B cell (primary cell): ENCODE results near the gene TRIM68. TPM values are rescaled to one million over a fixed set of nuclear protein-coding genes. Genes with fewer than 3 reads are reported as not detected.

Experiments
- ATAC-seq: fragments of 200-7000 bp; cut with Tn5 transposase; one replicate; pipeline ENCODE4 v1.10.0; 2021; ENCODE audit warnings: low read depth, mild to moderate bottlenecking, moderate number of reproducible peaks, moderate library complexity
- CTCF ChIA-PET: fragments of 350-600 bp; sonication (Branson Sonifier 250); formaldehyde crosslinking; loops from one replicate; lab custom pipeline; 2021; ENCODE audit warnings: antibody characterized with exemption, inconsistent platforms; lab: Charles Lee
- POLR2A ChIA-PET: fragments of 350-600 bp; sonication (Branson Sonifier 250); formaldehyde crosslinking; loops from one replicate; lab custom pipeline; 2021; ENCODE audit warnings: antibody characterized with exemption; lab: Charles Lee
- DNase-seq: peaks from one replicate; pipeline ENCODE4 v3.0.0; 2013
- H2AFZ ChIP-seq: 2 replicates; pipeline ENCODE4 v1.6.1; 2012; ENCODE audit warnings: mild to moderate bottlenecking, low read depth, low read length; ENCODE audit not compliant: insufficient read depth, poor library complexity, severe bottlenecking
- H3K27ac ChIP-seq, 2 donors: 1 replicate in 1 of 2; 2 replicates in 1 of 2; pipeline ENCODE4 v1.5.1; 2012 to 2013; ENCODE audit warnings: low read length in 2 of 2, mild to moderate bottlenecking in 2 of 2, moderate library complexity in 1 of 2
- H3K27me3 ChIP-seq, 4 experiments: fragments of 200-600 bp in 1 of 4; sonication (generic) in 1 of 4; replicated peaks in 1 of 4; 1 replicate in 2 of 4; 2 replicates in 2 of 4; pipeline versions ENCODE4 v1.6.1 to v1.7.0; 2013 to 2016; ENCODE audit warnings: low read length in 3 of 4, mild to moderate bottlenecking in 2 of 4, mixed read lengths in 1 of 4, moderate library complexity in 1 of 4; ENCODE audit not compliant: insufficient read depth in 4 of 4, control insufficient read depth in 3 of 4; ENCODE audit errors: control extremely low read depth in 1 of 4
- H3K36me3 ChIP-seq, 2 experiments: replicated peaks in 1 of 2; 1 replicate in 1 of 2; 2 replicates in 1 of 2; pipeline versions ENCODE4 v1.6.1 to v1.7.1; 2013; ENCODE audit warnings: low read length in 1 of 2; ENCODE audit not compliant: insufficient read depth in 2 of 2, control insufficient read depth in 1 of 2; ENCODE audit errors: control extremely low read depth in 1 of 2, extremely low read depth in 1 of 2
- H3K4me1 ChIP-seq, 2 donors: fragments of 200-600 bp in 1 of 2; sonication (generic) in 1 of 2; 1 replicate in 1 of 2; 2 replicates in 1 of 2; pipeline versions ENCODE4 v1.5.1 to v1.6.1; 2013 to 2017; ENCODE audit warnings: low read length in 2 of 2; ENCODE audit not compliant: control insufficient read depth in 2 of 2, insufficient read depth in 2 of 2
- H3K4me2 ChIP-seq: replicated peaks from 2 replicates; pipeline ENCODE3; 2012; ENCODE audit warnings: mild to moderate bottlenecking, low read depth, low read length; ENCODE audit not compliant: poor library complexity, severe bottlenecking
- H3K4me3 ChIP-seq, 5 experiments: fragments of 200-600 bp in 1 of 5; sonication (generic) in 1 of 5; 1 replicate in 3 of 5; 2 replicates in 2 of 5; pipeline versions ENCODE4 v1.5.1 to v1.7.0; 2011 to 2016; ENCODE audit warnings: low read length in 4 of 5, mild to moderate bottlenecking in 4 of 5, low read depth in 2 of 5, control low read depth in 1 of 5, moderate library complexity in 1 of 5; ENCODE audit not compliant: insufficient read depth in 1 of 5; ENCODE audit errors: control extremely low read depth in 1 of 5, extremely low read depth in 1 of 5
- H3K79me2 ChIP-seq: fragments of 200-600 bp; sonication (generic); one replicate; pipeline ENCODE4 v1.6.0; 2016; ENCODE audit warnings: low read length; ENCODE audit not compliant: control insufficient read depth, insufficient read depth
- H3K9ac ChIP-seq: fragments of 200-600 bp; sonication (generic); 2 replicates; pipeline ENCODE4 v1.6.1; 2017; ENCODE audit warnings: mild to moderate bottlenecking, low read length, moderate library complexity
- H3K9me3 ChIP-seq, 3 donors: one replicate each; pipeline versions ENCODE4 v1.6.1 to v1.7.1; 2013; ENCODE audit warnings: low read length in 2 of 3; ENCODE audit not compliant: control insufficient read depth in 2 of 3, insufficient read depth in 1 of 3; ENCODE audit errors: control extremely low read depth in 1 of 3
- H4K20me1 ChIP-seq: 2 replicates; pipeline ENCODE4 v1.6.0; 2012; ENCODE audit warnings: mild to moderate bottlenecking, low read length; ENCODE audit not compliant: insufficient read depth, control insufficient read depth, poor library complexity, severe bottlenecking
- H3K27ac Mint-ChIP-seq: one replicate; pipeline ENCODE4 v1.8.0; 2021; ENCODE audit warnings: mixed read lengths
- H3K27me3 Mint-ChIP-seq: one replicate; pipeline ENCODE4 v1.8.0; 2021; ENCODE audit warnings: mixed read lengths
- H3K4me1 Mint-ChIP-seq: one replicate; pipeline ENCODE4 v1.8.0; 2021; ENCODE audit warnings: mixed read lengths
- H3K4me3 Mint-ChIP-seq: one replicate; pipeline ENCODE4 v1.8.0; 2021; ENCODE audit warnings: mixed read lengths
- H3K9me3 Mint-ChIP-seq: one replicate; pipeline ENCODE4 v1.8.0; 2022; ENCODE audit warnings: mixed read lengths; ENCODE audit not compliant: insufficient read depth
- EZH2 ChIP-seq: IDR thresholded peaks from 2 replicates; pipeline ENCODE4 v1.6.1; 2012; ENCODE audit warnings: borderline replicate concordance, low read depth, mild to moderate bottlenecking, moderate library complexity, low read length; ENCODE audit not compliant: insufficient read depth, poor library complexity, severe bottlenecking
- WGBS: methylation state at CpG from one replicate; pipeline ENCODE4 v1.1.5; 2013; ENCODE audit warnings: missing lambda C conversion rate; ENCODE audit not compliant: insufficient coverage; 5-methylcytosine and 5-hydroxymethylcytosine counted together
- intact Hi-C: fragments of 100-400 bp; cut with micrococcal nuclease; formaldehyde crosslinking; loops from one replicate; pipeline ENCODE4 v1.10.0; 2022
- polyA plus RNA-seq: library from polyadenylated mRNA; depleted of rRNA; stranded (reverse); fragments of >200 nt; gene quantifications from 2 replicates; pipeline ENCODE4 v1.2.3, GENCODE V29; 2012
- total RNA-seq, 2 donors: library from RNA; stranded (reverse); fragments of 120-200 nt in 1 of 2; gene quantifications; 1 replicate in 1 of 2; 2 replicates in 1 of 2; pipeline versions ENCODE4 v1.2.3 to v1.2.4, GENCODE V29; 2013 to 2022
- TF ChIP-seq, protein P1 (sequence below): fragments of 200-600 bp; IDR thresholded peaks from one replicate; pipeline ENCODE4 v1.8.0; 2022; ENCODE audit warnings: antibody characterized with exemption, mild to moderate bottlenecking

TRIM68 gene
- total and polyA plus RNA-seq, 2 donors (not counting 1 experiment from before 2014, with no cell fraction given) = 7.6 to 21.7 TPM

- Mint-ChIP-seq H3K27ac (no peak overlapping the region), H3K4me1 (no peaks in the 10 kb centered on the region), H3K4me3 (no peak overlapping the region), H3K27me3 (peaks cover 30% of the 10 kb centered on the region), H3K9me3 (peaks cover 3% of the 10 kb centered on the region)
- Histone ChIP-seq H3K4me3 (no peak overlapping the region), H3K9me3 (no peaks in the 10 kb centered on the region), H3K4me2 (no peak overlapping the region), H3K9ac (no peak overlapping the region), H3K27ac (no peak overlapping the region), H3K27me3 (peaks cover 0 to 12% (median 3%) of the 10 kb centered on the region in 4 experiments), H3K36me3 (no peaks in the 10 kb centered on the region), H3K79me2 (no peaks in the 10 kb centered on the region), H2AFZ (no peak overlapping the region), H3K4me1 (no peaks in the 10 kb centered on the region), H4K20me1 (no peaks in the 10 kb centered on the region)
- TF ChIP-seq, protein P1, sequence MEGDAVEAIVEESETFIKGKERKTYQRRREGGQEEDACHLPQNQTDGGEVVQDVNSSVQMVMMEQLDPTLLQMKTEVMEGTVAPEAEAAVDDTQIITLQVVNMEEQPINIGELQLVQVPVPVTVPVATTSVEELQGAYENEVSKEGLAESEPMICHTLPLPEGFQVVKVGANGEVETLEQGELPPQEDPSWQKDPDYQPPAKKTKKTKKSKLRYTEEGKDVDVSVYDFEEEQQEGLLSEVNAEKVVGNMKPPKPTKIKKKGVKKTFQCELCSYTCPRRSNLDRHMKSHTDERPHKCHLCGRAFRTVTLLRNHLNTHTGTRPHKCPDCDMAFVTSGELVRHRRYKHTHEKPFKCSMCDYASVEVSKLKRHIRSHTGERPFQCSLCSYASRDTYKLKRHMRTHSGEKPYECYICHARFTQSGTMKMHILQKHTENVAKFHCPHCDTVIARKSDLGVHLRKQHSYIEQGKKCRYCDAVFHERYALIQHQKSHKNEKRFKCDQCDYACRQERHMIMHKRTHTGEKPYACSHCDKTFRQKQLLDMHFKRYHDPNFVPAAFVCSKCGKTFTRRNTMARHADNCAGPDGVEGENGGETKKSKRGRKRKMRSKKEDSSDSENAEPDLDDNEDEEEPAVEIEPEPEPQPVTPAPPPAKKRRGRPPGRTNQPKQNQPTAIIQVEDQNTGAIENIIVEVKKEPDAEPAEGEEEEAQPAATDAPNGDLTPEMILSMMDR = no peak
- no peak for TF ChIP-seq EZH2
- ATAC-seq = no peak
- no peak for DNase-seq
- ChIA-PET POLR2A (no interaction called here), CTCF (no interaction called here)
- intact Hi-C loops = no loop called here
These were observed 7.9 kb upstream of the TRIM68 start for GRCh38 chr11:4615856-4616444.

DNA sequence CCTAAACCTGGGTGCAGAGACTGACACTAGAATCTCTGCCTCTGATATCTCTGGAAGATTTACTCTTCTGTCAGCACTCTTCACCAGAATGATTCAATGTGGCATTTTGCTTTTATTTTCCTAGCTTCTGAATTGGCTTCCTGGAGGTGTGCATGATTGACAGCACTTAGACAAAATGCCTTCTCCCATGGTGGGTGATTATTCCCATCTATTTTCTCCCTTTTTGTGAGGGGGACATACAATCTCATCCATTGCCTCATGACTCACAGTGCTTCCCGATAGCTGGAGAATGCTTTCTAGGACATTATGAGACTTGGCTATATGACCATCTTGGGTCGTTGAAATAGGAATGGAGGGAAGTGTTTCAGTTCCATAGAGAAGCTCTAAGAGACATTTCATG lies 4.0 kb upstream of the TRIM68 start:
- Mint-ChIP-seq H3K4me1 (peaks cover 34% of the 10 kb centered on the region), H3K27me3 (peaks cover 10% of the 10 kb centered on the region), H3K4me3 (no peak overlapping the region), H3K9me3 (peaks cover 3% of the 10 kb centered on the region), H3K27ac (no peak overlapping the region)
- Histone ChIP-seq H3K27me3 (peaks cover 0 to 12% (median 2%) of the 10 kb centered on the region in 4 experiments), H3K36me3 (no peaks in the 10 kb centered on the region), H3K4me2 (no peak overlapping the region), H3K9ac (no peak overlapping the region), H3K9me3 (no peaks in the 10 kb centered on the region), H3K4me1 (peaks cover 19 to 21% of the 10 kb centered on the region in 2 donors), H2AFZ (no peak overlapping the region), H3K27ac (no peak overlapping the region), H3K79me2 (peaks cover 5% of the 10 kb centered on the region), H3K4me3 (no peak overlapping the region), H4K20me1 (no peaks in the 10 kb centered on the region)
- intact Hi-C loops = no loop called here
- ATAC-seq (no peak), DNase-seq (no peak)
- ChIA-PET CTCF (no interaction called here), POLR2A (no interaction called here)
- TF ChIP-seq, protein P1 = no peak
- TF ChIP-seq EZH2 = no peak
- WGBS = no CpG with 5 or more reads among the region's 2 CpGs
